Activated T-helper 1 cell treated with Interleukin-2 at 50 U/mL for 16 hours (primary cell): ENCODE measurements around the gene DTX3.
"Not testable (repeated sequence)": the region's sequence is repeated elsewhere in the genome, so short reads cannot be mapped to it uniquely, and the experiment has no call there.

Experiments
- DNase-seq: peaks from one replicate; pipeline ENCODE4 v3.0.0-alpha.2; 2020; ENCODE audit warnings: low read depth

Gene DTX3

DNA sequence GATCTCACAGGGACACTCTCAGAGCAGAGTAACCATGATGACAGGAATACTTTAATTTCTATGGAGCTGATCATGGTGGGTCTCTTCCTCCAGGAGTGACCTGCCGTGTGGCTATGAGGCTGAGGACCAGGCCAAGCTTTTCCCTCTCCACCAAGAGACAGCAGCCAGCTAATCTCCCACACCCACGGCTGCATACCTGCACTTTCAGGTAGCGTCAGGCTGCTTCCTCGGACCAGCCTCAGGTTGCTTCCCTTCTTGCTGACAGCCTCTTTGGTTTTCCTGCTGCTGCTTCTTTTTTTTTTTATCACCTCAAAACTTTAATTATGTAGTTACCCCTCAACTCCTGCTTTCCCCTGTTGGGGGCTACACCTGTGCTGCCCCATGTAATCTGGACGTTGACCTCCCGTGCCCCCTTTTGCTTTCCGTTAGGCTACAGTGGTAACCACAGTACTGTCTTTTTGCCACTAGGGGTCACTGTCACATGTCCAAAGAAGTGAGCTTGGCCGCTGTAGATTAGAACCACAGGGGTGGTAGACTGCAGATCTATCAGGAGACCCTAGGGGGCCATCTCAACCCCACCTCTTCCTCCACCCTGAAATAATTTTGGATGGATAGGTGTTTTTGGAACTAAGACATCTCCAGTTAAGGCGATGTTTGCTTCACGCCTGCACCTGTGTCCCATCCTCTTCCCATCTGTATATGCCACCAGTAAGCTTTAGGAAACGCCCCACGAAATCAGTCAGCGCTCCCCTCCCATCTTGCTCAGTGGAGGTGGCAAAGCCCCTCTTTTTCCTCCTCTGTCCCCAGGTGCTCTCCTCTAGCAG is 21.4 kb upstream of the DTX3 start:
- DNase-seq = peak; percentile 37

DNA sequence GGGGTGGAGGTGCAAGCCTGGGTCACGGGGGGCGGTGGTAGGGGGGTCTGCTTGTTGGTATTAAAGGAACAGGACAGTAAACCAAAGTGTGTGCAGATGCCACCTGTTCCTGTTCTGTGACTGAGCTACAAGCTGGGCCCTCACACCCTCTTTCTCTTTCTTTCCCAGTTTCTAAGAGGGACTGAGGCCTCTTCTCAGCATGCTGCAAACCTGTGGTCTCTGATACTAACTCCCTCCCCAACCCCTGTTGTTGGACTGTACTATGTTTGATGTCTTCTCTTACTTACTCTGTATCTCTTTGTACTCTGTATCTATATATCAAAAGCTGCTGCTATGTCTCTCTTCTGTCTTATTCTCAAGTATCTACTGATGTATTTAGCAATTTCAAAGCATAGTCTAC is 20.6 kb upstream of the DTX3 start:
- DNase-seq = no peak

DNA sequence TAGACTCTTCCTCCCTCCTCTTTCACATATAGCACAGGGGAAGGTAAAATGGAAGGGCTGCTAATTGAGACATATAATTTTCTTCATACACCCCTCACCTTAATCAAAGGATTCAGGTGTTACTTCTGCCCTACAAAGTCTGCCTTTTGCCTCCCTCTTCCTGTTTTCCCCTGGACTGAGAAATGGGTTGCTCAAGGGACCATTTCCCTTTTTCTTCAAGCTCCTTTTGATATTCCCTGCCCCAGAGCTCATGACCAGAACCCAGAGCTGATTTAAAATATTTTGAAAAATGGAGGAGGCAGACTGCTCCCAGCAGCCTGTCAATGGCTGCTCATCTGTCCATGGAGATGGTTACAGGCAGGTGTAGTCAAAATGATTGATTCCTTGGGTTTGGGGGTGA is 19.9 kb upstream of the DTX3 start:
- no peak for DNase-seq

DNA sequence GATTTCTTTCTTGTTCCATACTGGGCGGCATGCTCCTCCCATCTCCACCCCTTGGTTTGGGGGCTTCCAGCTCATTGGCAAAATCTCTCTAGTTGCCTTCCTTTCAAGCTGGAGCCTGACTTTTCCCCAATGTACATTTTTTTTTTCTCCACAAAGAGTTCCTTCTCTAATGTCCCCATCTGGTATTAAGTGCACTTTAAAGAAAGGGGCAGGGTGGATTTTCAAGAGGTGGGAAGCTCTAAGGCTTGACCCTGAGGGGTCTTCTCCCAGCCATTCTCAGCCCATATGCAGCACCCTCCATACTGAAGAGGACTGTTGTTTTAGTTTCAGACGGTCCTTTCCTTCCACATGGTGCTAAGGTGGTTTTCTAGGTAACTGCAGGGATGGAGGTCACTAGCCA is 19.5 kb upstream of the DTX3 start:
- DNase-seq = no peak

DNA sequence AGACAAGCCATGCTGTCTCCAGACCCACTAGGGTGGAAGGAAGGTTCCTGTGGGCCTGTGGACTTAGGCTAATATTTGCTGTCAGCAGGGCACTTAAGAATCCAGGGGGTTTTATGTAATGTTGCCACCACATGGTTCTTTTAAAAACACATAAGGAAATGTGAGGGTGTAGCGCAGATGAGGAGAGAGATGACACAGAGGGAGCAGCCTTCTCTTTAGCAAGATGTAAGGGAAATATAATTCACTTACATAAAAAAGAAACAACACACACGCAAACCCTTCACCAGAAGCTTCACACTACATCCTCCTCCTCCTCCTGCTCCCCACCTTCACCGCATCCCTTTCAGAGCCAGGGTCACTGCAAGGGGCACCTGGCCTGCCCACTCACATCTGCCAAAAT is 18.5 kb upstream of the DTX3 start:
- DNase-seq = no peak

DNA sequence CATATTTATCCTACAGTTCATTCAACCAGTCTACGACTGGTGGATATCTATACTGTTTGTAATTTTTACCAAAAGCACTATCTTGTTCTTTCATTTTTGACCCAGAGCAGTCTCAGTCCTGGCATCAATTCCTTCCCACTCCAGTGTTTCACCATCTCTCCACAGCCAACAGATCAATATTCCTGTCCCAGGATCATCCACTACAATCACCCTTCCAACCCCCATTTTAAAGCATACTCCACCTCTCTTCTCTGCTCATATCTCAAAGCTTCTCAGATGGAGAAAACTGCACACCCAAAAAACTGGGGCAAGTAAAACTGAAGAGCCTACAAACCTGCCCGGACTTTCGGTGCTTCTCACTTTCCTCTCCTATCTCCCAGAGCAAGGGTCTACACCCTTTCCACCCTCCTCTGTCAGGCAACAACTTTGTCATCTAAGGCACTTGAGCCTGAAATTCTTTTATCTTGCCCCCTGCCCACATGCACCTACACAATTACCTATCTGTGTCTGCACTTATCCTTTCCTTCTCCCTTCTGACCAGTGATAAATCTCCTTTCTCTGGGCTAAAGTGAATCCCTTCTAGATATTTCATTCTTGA is 17.7 kb upstream of the DTX3 start:
- DNase-seq = no peak

DNA sequence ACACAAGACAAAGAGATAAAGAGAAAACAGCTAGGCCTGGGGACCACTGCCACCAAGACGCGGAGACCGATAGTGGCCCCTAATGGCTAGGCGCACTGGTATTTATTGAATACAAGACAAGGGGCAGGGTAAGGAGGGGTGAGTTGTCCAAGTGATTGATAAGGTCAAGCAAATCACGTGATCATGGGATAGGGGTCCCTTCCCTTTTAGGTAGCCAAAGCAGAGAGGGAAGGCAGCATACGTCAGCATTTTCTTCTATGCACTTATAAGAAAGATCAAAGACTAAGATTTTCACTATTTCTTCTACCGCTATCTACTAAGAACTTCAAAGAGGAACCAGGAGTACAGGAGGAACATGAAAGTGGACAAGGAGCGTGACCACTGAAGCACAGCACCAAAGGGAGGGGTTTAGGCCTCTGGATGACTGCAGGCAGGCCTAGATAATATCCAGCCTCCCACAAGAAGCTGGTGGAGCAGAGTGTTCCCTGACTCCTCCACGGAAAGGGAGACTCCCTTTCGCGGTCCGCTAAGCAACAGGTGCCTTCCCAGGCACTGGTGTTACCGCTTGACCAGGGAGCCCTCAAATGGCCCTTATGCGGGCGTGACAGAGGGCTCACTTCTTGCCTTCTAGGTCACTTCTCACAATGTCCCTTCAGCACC is 15.5 kb upstream of the DTX3 start:
- DNase-seq = not testable (repeated sequence)

DNA sequence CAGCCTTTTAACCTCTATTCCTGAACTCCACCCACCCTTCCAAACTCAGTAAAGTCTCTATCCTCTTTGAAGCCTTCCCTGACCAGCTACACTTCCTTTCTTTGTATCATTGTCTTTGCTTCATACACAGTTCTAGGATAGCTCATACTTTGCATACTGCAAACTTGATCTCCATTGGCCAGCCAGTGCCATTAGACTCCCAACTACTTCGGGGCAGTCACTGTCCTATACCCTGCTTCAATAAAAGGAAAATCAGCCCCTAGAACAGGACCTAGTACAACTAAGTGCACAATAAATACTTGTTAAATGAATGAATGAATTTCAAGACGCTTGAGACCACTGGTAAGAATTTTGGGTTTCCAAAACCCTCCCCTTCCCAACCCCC is 14.2 kb upstream of the DTX3 start:
- DNase-seq = no peak

DNA sequence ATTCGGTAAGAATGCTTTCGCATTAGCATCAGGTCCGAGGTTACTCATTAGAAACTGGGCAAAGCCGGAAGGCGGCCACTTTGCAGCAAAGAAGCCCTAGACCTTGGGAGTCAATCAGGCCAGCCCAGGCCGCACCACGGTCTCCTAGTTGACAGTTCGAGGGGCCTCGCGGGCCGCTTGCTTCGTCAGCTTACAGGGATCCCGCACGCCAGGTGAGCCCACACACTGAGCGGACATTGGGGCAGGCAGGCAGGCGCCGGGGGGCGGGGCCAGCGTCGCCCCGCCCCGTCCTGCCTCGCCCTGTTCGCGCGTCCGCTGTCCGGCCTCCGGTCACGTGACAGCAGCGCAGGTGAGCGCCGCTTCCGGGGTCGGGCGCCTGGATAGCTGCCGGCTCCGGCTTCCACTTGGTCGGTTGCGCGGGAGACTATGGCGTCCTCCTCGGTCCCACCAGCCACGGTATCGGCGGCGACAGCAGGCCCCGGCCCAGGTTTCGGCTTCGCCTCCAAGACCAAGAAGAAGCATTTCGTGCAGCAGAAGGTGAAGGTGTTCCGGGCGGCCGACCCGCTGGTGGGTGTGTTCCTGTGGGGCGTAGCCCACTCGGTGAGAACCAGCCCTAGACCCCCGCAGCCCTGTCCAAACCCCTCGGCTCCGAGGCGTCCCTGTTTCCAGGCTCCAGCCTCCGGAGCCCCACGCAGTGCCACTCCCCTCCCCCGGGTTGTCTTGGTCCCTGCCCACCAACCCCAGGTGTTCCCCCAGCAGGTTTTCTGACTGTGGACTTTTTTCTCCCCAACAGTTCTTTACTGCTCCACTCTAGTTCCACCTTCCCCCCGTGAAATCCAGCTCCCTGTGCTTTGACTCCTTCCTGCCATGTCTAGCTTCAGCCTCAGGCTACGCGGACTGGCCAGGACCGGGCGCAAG is 13.5 kb upstream of the DTX3 start, which contains the start of gene PIP4K2C:
Gene PIP4K2C, plus strand, starts transcription at position 329 of the 918 bp plus-strand sequence. Its CDS starts 98 bp downstream, at position 427.
- DNase-seq = peak; percentile 73

DNA sequence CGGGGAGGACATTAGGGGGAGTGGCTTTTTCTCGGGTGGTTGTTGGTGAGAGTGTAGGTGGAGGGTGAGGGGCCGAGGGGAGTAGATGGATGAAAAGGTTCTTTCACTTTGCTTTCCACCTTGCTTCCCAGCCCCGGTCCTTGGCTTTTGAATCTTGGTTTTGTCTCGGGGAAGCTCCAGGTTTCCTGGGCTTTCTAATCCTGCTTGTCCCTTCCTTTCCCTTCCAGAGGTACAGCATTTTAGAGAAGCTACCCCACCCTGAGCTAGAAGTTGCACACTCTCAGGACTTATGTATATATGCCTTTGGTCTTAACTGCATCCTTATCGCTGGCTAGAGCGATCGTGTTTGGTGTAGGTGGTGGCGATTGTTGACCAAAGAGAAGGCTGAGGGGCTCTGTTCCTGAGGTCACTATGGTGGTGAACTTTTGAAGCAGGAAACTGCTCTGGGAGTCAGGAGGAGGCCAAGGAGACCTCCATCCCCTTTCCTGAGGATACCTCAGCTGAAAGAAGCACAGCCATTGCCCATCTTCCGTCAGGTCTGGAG is 12.8 kb upstream of the DTX3 start:
- DNase-seq = no peak

DNA sequence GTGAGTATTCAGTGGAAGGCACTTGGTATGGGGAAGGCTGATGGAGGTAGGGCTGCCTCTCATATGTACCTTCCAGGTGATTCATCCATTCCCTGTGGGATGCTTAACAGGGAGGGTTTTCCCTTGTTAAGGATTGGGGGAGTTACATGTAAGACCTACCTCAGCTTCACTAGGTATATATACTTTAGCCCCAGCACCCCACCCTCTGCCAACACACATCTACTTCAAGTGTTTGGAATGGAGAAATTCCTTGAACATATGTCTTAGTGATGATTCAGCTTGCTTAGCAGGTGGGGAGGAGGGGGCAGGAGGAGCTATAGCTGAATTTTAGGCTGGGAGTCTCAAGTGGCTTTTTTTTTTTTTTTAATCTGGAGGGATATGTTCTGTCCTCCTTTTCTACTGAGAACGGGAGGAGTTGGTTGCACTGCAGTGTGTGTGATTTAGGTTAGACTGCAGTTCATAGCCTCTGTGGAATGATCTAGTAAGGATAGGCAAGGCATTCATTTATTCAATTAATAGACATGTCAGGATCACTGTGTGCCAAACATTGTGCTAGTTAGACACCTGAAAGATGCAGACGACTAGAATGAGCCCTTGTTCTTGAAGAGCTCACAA is 12.0 kb upstream of the DTX3 start:
- DNase-seq = no peak

DNA sequence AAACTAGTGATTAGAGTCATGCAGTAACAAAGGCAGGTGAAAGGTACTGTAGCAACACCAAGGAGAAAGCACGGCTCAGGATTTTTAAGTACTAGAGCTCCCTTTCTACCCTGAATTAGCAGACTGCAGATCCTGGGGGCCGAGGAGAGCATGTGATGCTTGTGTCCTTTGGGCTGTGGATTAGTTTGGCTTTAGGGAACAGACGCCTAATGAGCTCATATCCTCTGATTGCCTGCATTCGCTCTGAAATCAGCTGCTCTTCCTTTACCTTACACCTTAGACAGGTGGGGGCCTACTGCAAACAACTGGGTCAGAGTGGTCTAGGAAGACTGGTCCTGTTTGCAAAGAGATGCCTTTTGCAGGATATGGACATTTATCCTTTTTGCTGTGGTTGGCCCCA is 11.4 kb upstream of the DTX3 start:
- DNase-seq = no peak

DNA sequence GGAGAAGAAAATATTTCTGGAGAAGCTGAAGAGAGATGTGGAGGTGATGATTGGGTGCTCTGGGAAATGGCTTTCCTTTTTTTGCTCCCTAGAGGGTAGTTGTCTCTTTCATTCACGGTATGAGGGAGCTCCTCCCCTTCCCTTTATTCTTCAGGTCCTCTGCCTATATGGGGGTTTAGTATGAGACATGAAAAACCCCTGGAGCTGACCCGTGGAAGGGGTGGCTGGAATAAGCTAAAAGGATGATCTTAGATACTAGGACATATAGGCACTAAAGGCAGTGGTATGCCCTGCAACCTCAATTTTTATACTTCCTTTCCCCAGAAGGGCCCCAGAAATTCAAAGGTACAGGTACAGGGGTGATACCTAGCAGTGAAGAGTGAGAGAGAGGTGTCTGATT is 4.2 kb upstream of the DTX3 start:
- DNase-seq = no peak

DNA sequence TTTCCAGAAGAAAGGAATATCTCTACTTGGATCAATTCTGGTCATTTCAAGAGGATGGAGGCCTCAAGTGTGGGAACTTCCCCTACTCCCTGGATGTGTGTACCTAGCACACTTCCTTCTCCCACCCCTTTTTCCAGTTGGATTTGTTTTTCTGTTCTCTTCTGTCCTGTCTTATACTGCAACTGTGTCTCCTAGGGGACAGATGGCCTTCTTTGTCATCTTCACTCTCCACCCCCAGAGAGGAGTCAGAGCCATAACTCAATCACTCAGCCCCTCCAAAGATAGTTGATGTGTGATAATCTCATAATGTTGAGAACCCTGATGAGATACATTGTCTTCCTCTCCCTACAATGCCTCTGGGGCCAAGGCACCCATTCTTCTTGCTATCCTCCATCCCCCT is 2.1 kb upstream of the DTX3 start:
- DNase-seq = no peak

DNA sequence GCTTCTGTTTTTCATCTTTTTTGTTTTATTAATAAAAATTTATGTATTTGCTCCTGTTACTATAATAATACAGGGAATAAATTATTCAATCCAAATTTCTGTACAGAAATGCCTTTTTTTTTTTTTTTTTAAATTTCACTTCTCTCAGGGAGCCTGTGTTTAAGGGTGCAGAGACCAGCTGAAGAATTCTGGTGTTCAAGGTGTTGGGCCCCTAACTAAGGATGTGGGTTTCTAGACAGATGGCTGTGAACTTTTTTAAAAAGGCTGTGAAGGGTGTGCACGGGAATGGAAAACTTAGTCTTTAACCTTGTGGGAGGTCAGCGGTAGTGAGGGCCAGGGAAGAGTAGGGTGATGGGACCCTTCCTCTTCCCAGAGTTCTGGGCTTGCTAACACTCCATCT is 1.3 kb upstream of the DTX3 start:
- DNase-seq = no peak

DNA sequence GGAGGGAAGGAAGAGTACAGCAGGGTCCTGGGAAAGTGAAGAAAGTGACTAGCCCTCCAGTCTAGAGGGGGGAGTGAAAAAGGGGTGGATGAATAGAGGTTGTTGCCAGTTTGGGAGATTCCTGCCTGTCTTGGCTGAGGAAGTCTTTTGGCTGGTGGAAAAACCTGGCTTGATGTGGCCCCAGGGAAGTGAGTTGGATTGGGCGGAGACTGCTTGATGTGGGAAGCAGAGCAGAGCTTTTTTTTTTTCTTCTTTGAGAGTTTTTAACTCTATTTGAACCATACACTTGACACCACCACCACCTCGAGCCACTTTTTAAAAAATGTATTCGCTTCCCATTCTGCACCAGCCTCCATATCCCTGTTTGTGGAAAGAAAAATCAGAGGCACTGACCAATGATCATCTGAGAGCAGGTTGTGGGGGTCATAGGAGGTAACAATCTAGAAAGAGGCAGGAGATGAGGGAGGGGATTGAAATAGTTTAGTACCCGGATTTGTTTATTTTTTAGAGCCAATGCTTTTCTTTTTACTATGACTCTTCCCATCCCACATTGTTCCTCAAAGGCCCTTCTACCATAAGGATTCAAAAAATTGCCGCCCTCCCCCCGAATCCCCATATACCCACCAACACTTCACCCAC is 690 bp upstream of the DTX3 start:
- DNase-seq = no peak

DNA sequence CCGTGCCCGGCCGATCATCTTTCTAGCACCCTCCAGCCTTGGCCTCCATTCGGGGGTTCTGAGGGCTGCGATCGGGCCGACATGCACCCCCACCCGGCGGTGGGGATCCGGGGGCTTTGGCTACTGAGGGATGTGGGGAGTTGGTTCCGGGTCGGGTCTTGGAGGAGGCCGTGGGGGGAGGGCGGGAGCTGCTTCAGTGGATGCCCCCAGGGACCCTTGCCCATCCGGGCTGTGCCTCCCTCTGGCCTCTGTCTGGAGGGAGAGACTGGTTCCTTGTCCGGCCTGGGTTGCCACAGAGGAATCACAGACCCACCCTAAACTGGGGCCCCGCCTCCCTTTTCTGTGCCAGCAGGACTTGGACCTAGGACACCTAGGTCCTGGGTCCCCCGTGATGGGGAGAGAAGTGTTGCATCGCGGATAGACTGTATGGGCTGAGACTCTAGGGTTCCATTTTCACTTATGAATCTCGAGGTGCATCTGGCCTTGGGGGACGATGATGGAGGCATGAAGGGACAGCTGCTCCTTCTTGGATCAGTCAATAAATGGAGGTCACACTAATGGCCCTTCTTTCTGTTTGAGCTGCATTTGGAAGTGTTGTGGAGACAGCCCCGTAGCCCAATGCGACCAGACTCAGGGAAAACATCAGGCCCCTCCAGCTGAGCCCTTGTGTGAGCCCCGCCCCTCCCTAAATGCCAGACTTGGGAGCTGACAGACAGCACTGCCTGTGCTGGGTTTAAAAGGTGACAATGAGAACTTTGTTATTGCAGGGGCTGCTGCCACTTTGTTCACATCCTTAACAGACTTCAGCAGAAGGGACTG is 577 bp downstream of the DTX3 start:
- no peak for DNase-seq

DNA sequence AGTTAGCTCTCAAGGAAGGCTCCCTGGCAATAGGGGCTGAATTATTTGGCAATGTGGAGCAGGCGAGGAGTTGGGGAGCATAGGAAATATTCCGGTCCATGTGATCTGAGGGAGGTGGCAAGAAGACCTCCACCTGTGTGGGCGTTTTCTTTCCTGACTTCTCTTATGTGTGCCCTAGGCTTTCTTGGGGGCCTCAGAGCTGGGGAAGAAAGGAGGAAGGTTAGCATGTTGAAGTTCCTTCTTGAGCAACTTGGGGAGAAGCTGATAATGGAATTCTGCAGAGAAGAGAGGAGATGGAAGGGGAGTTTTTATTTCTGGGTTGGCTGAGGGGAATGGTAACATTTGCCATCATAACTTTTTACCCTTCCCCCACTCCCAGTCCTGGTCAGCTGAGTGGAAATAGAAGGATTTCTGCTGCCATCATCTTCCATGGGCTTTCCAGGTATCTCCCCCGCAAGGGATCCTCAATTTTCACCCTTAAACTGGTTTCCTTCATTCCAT is 1.2 kb downstream of the DTX3 start:
- no peak for DNase-seq

DNA sequence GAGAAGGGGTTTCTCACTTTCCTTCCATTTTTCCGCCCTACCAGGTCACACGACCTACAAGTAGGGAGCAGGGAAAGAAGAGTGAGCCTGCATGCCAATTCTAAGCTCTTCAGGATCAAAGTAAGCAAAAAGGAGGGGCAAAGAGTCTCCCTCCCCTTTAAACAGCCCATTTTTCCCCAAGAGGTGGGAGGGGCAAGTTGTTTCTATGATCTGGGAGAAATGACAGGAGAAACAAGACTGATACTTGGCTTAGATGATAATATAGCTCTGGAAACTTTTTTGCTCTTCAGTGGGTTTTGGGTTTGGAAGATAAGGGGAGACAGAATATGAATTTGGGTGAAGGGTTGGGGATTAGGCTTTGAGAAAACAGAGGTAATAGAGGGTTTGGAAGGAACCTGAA is 1.8 kb downstream of the DTX3 start:
- no peak for DNase-seq

DNA sequence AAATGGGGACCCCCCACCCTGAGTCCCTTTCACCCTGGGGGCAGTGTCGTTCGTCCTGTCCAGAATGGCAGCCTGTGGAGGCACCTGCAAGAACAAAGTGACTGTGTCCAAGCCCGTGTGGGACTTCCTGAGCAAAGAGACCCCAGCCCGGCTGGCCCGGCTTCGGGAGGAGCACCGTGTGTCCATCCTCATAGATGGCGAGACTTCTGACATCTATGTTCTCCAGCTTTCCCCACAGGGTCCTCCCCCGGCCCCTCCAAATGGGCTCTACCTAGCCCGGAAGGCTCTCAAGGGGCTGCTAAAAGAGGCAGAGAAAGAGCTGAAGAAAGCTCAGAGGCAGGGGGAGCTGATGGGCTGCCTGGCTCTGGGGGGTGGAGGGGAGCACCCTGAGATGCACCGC is 2.2 kb downstream of the DTX3 start:
- no peak for DNase-seq
